Activated T-cell treated with anti-CD3 and anti-CD28 coated beads, Interleukin-2, amount 50 U/mL, for 48 hours (primary cell): ENCODE results near the gene PNLDC1.
"Not testable (repeated sequence)": the region's sequence is repeated elsewhere in the genome, so short reads cannot be mapped to it uniquely, and the experiment has no call there.

Experiments
- DNase-seq, 2 experiments: peaks; one replicate each; pipeline ENCODE4 v3.0.0-alpha.2; 2020

PNLDC1 gene

GRCh38 chr6:159788276-159788675 lies 11.8 kb upstream of the PNLDC1 start:
- DNase-seq, result peak in 1 of 2 experiments; percentile 34

DNA sequence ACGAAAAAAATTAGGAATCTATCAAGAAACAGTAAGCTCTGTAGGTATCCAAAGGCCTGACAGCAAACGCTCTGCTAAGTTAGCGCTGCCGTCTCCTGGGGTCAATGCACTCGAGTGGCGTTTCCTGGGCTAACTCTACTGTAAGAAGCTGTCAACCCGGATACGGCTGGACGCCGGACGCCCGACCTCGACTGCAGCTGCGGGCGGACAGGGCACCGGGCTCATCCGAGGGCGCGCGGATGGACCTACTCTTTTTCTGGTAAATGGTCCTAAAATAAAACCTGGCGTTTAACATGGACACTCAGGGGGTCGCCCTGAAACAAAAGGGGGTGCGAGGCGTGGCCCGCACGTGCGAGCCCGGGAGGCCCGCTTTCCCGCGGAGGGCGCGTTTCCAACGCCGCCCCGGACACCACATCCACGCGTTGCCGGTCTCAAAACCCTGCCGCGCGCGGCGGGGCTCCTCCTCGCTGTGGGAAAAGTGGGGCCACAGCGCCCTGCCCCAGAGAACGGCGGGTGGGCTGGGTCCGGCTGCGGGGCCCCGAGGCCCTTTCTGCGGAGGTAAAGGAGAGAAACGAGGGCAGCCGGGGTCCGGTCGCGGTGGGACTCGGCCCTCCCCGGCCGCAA lies 11.2 kb upstream of the PNLDC1 start:
- peak; percentile 34 to 49 for DNase-seq

DNA sequence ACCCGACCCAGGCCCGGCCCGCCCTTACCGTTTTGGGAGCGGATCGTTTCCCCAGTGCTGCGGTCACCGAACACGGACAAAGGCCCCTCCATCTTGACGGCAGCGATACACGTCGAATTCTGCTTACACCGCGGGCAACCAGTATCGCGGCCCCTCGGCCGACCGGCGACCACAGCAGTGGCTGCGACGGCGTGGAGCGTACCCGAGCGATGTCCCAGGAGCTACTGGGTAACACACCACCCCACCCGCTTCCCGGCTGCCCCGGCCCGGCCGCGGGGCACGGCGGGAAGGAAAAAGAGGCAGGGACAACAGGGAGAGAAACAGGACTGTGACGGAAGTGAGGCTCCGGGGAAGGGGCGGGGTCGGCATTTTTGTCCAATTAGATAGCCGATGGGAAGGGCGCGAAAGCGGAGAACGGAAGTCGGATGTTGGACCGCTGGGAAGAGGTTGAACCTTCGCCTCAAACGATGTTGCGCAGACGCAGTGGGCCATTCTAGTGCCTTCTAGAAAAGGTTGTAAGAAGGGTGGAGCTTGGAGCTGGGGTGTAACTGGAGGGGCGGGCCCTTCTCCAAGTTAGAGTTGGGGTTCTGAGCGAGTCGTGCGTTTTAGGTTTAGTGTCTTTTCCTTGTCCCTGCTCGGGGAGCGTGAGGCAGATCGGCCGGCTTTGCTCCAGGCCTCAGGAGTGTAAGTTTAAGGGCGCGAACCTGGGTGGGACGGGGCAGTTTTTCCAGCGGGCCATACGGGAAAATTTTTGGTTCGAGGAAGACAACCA lies 10.5 kb upstream of the PNLDC1 start, which contains the start of gene TCP1:
Gene TCP1, minus strand, starts transcription at position 226 of the 772 bp plus-strand sequence. Its CDS starts 134 bp downstream, at position 92.
- DNase-seq, result peak; percentile 99

DNA sequence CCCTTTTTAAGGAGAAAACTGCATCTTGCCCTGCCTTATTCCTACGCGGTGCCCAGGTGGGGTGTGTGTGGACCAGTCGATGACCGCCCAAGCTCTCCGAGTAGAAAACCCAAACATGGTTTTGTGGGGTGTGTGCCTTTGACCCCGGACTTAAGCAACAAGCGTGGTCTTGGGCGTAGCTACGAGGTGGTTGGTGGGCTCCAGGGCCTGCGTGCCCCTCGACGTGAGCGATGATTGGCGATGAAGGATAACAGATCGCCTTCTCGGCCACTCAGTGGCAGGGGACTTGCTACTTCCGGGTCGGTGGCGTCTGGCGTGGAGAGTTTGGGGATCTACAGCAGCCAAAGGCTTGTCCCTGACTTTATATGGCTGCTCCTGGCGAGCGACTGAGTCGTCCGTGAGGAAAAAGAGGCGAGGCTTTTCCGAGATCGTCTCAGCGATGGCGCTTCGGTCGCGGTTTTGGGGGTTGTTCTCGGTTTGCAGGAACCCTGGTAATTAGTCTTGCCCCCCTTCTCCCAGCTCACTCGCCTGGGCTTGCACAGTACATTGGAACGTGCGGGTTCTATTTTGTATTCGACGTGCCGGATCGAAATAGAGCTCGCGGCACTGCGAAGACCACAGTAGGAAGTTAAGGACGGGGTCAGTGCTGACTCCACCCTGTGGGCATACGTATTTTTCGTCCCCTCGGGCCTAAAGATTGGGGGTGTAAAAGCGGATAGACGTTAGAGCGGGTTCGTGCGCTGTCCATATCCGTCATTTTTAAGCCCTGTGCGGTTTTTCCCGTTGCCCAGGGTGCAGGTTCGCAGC lies 9.7 kb upstream of the PNLDC1 start, which contains the start of gene MRPL18:
Gene MRPL18, plus strand, starts transcription at position 319 of the 807 bp plus-strand sequence. Its CDS starts 121 bp downstream, at position 440.
- DNase-seq, result peak; percentile 85 to 89

- peak; percentile 32 to 37 for DNase-seq
Measured at GRCh38 chr6:159790956-159791598, 9.0 kb upstream of the PNLDC1 start.

DNA sequence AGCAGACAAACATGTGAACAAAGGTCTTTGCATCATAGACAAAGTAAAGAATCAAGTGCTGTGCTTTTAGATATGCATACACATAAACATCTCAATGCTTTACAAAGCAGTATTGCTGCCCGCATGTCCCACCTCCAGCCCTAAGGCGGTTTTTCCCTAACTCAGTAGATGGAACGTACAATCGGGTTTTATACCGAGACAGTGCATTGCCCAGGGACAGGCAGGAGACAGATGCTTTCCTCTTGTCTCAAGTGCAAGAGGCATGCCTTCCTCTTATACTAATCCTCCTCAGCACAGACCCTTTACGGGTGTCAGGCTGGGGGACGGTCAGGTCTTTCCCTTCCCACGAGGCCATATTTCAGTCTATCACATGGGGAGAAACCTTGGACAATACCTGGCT lies 5.1 kb upstream of the PNLDC1 start:
- DNase-seq, result not testable (repeated sequence)

GRCh38 chr6:159797554-159797953 lies 2.5 kb upstream of the PNLDC1 start:
- no peak for DNase-seq

GRCh38 chr6:159801935-159802334 lies 1.9 kb downstream of the PNLDC1 start:
- no peak for DNase-seq

DNA sequence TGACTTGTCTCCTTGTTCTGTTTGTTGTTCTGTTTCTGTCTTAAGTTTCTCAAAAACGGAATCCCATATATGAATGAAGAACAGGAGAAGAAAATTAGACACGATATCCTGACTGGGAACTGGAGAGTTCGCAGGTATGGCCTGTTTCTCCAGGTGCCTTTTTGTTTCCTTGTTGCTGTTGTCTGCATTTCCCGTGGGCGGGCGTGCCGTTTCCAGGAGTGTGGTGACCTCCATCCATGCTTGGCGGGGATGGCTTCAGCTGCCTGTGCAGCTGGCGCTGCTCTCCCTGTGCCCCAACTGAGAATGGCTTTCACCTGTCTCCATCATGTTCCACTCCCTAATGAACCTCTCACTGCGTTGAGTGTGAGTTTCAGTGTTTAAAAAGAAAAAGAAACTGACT lies 4.4 kb downstream of the PNLDC1 start:
- no peak for DNase-seq

- DNase-seq, result no peak
Measured at GRCh38 chr6:159805440-159806020, 5.5 kb downstream of the PNLDC1 start.

- DNase-seq, result no peak
Measured at GRCh38 chr6:159806021-159806458, 6.0 kb downstream of the PNLDC1 start.

- DNase-seq, result no peak
Measured at GRCh38 chr6:159807150-159807858, 7.2 kb downstream of the PNLDC1 start.

- no peak for DNase-seq
Measured at GRCh38 chr6:159808647-159809046, 8.6 kb downstream of the PNLDC1 start.

GRCh38 chr6:159809149-159809548 lies 9.1 kb downstream of the PNLDC1 start:
- no peak for DNase-seq

DNA sequence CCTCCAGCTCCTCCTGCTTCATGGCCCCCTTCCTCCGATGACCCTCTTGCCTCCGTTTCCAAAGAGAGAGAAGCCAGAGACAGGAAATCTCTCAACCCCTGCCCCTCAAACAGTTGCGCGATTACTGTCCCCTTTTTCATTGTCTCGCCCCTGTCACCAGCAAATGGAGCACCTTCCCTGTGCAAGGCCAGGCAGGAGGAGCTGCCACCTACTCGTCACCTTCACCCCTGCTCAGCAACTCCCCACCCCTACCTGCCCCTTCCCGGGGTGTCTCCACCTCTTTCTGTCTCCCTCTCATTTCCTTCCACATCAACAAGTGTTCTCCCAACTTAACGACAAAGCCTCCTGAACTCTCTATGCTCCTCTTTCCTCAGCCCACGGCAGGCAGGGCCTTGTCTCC lies 13.7 kb downstream of the PNLDC1 start:
- DNase-seq, result no peak

DNA sequence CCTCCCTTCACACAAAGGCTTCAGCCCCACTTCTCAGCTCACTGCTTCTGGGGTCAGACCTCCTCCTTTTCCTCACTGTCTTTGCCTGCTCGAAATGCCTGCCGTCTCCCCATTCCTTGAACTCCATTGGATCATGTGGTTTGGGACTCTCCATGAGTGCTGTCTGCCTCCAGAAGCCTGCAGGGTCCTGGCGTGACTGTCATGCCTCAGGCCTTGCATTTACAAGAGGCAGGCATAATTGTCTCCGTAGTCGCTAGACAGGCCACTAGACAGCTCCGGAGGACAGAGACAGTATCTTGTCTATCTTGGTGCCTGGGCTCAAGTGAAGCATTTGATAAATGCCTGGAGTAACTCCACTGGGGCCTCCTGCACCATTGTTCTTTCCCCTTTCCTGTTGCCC lies 15.3 kb downstream of the PNLDC1 start:
- DNase-seq, result no peak

GRCh38 chr6:159816775-159817174 lies 16.7 kb downstream of the PNLDC1 start:
- not testable (repeated sequence) for DNase-seq

DNA sequence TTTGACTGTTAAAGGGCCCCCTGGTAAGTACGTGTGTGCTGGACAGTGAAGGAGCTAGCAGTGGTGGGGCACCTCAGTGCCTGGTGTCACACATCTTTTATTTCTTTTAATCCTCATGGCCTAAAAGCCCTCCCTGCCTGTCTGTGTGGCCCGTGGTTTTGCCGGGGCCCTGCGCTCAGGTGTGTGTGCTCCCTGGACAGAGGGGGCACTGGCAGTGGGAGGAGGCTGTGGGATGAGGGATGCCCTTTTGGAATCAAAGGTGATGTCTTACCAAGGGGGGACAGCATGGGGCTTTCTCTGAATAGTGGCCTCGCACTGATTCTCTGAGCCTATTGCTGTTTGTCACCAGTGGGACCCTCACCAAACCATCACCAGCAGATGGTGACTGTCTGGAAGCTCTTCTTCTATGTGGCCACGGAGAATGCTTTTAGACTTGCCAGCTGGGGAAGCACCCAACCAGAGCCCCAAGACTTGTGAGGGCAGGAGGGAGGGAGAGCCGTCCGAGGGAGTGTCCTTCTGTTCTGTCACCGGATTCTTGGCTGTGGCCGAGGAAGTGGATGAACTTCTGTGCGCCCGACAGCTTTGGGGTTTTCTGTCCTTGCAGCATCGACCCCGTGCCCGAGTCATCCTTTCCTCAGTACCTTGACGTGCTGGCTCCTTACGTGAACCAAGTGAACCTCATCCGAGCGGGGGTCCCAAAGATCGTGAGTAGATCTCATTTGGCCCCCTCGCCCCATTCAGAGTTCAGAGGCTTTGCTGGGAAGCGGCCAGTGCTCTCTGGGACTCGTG lies 18.1 kb downstream of the PNLDC1 start:
- no peak for DNase-seq

- no peak for DNase-seq
Measured at GRCh38 chr6:159819098-159819497, 19.0 kb downstream of the PNLDC1 start.

DNA sequence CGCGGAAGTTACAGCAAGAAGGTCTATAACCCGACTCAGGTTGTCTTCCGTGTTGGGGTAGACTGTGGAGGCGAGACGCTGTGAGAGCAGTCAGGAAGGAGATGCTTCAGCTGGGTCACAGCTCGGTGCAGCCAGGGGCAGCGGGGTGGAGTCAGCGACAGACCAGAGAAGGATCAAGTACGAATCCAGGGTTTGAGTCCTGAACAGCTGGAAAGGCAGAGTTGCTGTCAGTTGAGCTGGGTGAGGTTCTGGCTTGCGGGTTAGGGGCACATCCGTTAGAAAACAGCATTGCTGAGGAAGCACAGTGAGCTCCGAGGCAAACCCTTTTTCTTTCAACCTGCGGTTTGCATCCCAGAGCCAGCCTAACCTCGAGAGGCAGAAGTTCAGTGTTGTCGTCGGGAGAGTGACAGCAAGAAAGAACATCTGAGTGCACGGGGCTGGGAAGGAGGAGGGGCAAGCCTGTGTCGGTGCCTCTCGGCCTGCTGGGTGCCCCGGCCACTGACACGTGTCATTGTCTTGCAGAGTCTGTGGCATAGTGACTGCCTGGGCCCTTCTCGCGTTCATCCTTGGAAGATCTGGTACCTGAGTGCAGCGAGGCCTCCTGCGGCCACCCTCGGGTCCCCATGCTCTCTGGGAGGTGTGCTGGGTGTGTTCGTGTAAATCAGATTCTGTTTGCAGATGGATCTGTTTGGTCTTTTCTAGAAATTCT lies 20.0 kb downstream of the PNLDC1 start:
- DNase-seq, result peak; percentile 37 to 42
